Measurements from ENCODE around the gene KRTAP17-1. TPM values are rescaled to one million over a fixed set of nuclear protein-coding genes. Genes with fewer than 3 reads are reported as not detected.
A peak's percentile ranks its signal among the peaks of the same experiment; 100 is the strongest.

Gene KRTAP17-1
- total RNA-seq, 2 donors from 2014 or later = not detected

GRCh38 chr17:41326173-41327145, 10.9 kb upstream of the KRTAP17-1 start:
- Mint-ChIP-seq H3K27me3 (no peaks in the 10 kb centered on the region), H3K4me3 (peak overlapping the region; percentile 49), H3K36me3 (ENCODE audit: low read depth) (no peaks in the 10 kb centered on the region), H3K4me1 (peaks cover 28% of the 10 kb centered on the region), H3K27ac (peak overlapping the region; percentile 94)
- H3K9me3 ChIP-seq (ENCODE audit: control insufficient read depth, low read length, poor library complexity, severe bottlenecking) = no peaks in the 10 kb centered on the region
- DNase-seq (peak in 1 of 3 donors; percentile 37), ATAC-seq (peak; percentile 80)

GRCh38 chr17:41325611-41326010, 10.1 kb upstream of the KRTAP17-1 start:
- H3K9me3 ChIP-seq (ENCODE audit: control insufficient read depth, low read length, poor library complexity, severe bottlenecking) = no peaks in the 10 kb centered on the region
- Mint-ChIP-seq H3K4me3 (no peak overlapping the region), H3K27ac (peak overlapping the region; percentile 94), H3K4me1 (peaks cover 32% of the 10 kb centered on the region), H3K27me3 (no peaks in the 10 kb centered on the region), H3K36me3 (ENCODE audit: low read depth) (no peaks in the 10 kb centered on the region)
- ATAC-seq (no peak), DNase-seq (no peak)

GRCh38 chr17:41325126-41325525, 9.6 kb upstream of the KRTAP17-1 start:
- H3K36me3 Mint-ChIP-seq (ENCODE audit: low read depth) = no peaks in the 10 kb centered on the region
- peaks cover 32% of the 10 kb centered on the region for H3K4me1 Mint-ChIP-seq
- H3K27ac Mint-ChIP-seq = peak overlapping the region; percentile 94
- H3K27me3 Mint-ChIP-seq = no peaks in the 10 kb centered on the region
- H3K9me3 ChIP-seq (ENCODE audit: control insufficient read depth, low read length, poor library complexity, severe bottlenecking) = no peaks in the 10 kb centered on the region
- DNase-seq (no peak), ATAC-seq (no peak)
- no peak overlapping the region for H3K4me3 Mint-ChIP-seq

GRCh38 chr17:41324180-41325075, 8.9 kb upstream of the KRTAP17-1 start:
- H3K4me3 Mint-ChIP-seq = peak overlapping the region; percentile 19
- no peaks in the 10 kb centered on the region for H3K9me3 ChIP-seq (ENCODE audit: control insufficient read depth, low read length, poor library complexity, severe bottlenecking)
- H3K36me3 Mint-ChIP-seq (ENCODE audit: low read depth) = no peaks in the 10 kb centered on the region
- H3K4me1 Mint-ChIP-seq = peaks cover 32% of the 10 kb centered on the region
- no peaks in the 10 kb centered on the region for H3K27me3 Mint-ChIP-seq
- peak overlapping the region; percentile 94 for H3K27ac Mint-ChIP-seq
- no peak for DNase-seq
- peak; percentile 36 for ATAC-seq

GRCh38 chr17:41322903-41323895, 7.7 kb upstream of the KRTAP17-1 start:
- H3K27me3 Mint-ChIP-seq = no peaks in the 10 kb centered on the region
- no peak for DNase-seq
- H3K4me3 Mint-ChIP-seq = no peak overlapping the region
- H3K27ac Mint-ChIP-seq = peak overlapping the region; percentile 94
- H3K4me1 Mint-ChIP-seq = peaks cover 26% of the 10 kb centered on the region
- H3K36me3 Mint-ChIP-seq (ENCODE audit: low read depth) = no peaks in the 10 kb centered on the region
- H3K9me3 ChIP-seq (ENCODE audit: control insufficient read depth, low read length, poor library complexity, severe bottlenecking) = no peaks in the 10 kb centered on the region
- no peak for ATAC-seq

GRCh38 chr17:41322094-41322902, 6.8 kb upstream of the KRTAP17-1 start:
- Mint-ChIP-seq H3K27me3 (no peaks in the 10 kb centered on the region), H3K4me3 (no peak overlapping the region), H3K4me1 (peaks cover 25% of the 10 kb centered on the region), H3K36me3 (ENCODE audit: low read depth) (no peaks in the 10 kb centered on the region), H3K27ac (peak overlapping the region; percentile 88)
- H3K9me3 ChIP-seq (ENCODE audit: control insufficient read depth, low read length, poor library complexity, severe bottlenecking) = no peaks in the 10 kb centered on the region
- ATAC-seq = peak; percentile 70
- DNase-seq = no peak

GRCh38 chr17:41318231-41318630, 2.7 kb upstream of the KRTAP17-1 start:
- no peak for ATAC-seq
- no peaks in the 10 kb centered on the region for H3K9me3 ChIP-seq (ENCODE audit: control insufficient read depth, low read length, poor library complexity, severe bottlenecking)
- Mint-ChIP-seq H3K36me3 (ENCODE audit: low read depth) (no peaks in the 10 kb centered on the region), H3K27ac (no peak overlapping the region), H3K27me3 (peaks cover 8% of the 10 kb centered on the region), H3K4me1 (peaks cover 8% of the 10 kb centered on the region), H3K4me3 (no peak overlapping the region)
- DNase-seq = no peak

GRCh38 chr17:41315814-41316445, 420 bp upstream of the KRTAP17-1 start:
- no peaks in the 10 kb centered on the region for H3K9me3 ChIP-seq (ENCODE audit: control insufficient read depth, low read length, poor library complexity, severe bottlenecking)
- Mint-ChIP-seq H3K36me3 (ENCODE audit: low read depth) (no peaks in the 10 kb centered on the region), H3K4me3 (no peak overlapping the region), H3K4me1 (peaks cover 10% of the 10 kb centered on the region), H3K27me3 (peaks cover 8% of the 10 kb centered on the region), H3K27ac (no peak overlapping the region)
- DNase-seq (no peak), ATAC-seq (no peak)

- no peaks in the 10 kb centered on the region for H3K9me3 ChIP-seq (ENCODE audit: control insufficient read depth, low read length, poor library complexity, severe bottlenecking)
- H3K4me1 Mint-ChIP-seq = peaks cover 53% of the 10 kb centered on the region
- peak overlapping the region; percentile 97 for H3K27ac Mint-ChIP-seq
- H3K36me3 Mint-ChIP-seq (ENCODE audit: low read depth) = no peaks in the 10 kb centered on the region
- DNase-seq (no peak), ATAC-seq (no peak)
- no peak overlapping the region for H3K4me3 Mint-ChIP-seq
- peaks cover 8% of the 10 kb centered on the region for H3K27me3 Mint-ChIP-seq
These were observed 4.4 kb downstream of the KRTAP17-1 start for GRCh38 chr17:41311111-41311510.

- no peaks in the 10 kb centered on the region for H3K9me3 ChIP-seq (ENCODE audit: control insufficient read depth, low read length, poor library complexity, severe bottlenecking)
- Mint-ChIP-seq H3K27me3 (no peaks in the 10 kb centered on the region), H3K27ac (peak within 1 kb of the TSS; percentile 97), H3K4me1 (peaks cover 51% of the 10 kb centered on the region), H3K36me3 (ENCODE audit: low read depth) (no peaks in the 10 kb centered on the region), H3K4me3 (peak within 1 kb of the TSS; percentile 80)
- peak in 2 of 3 donors; percentile 31 to 44 for DNase-seq
- ATAC-seq = peak; percentile 48
These were observed 6.6 kb downstream of the KRTAP17-1 start, which contains the start of gene KRTAP16-1 for GRCh38 chr17:41308918-41309359. Gene KRTAP16-1 (minus strand): TSS chr17:41309309. CDS start chr17:41309253, 56 bp downstream.

GRCh38 chr17:41308251-41308917, 7.1 kb downstream of the KRTAP17-1 start:
- Mint-ChIP-seq H3K36me3 (ENCODE audit: low read depth) (no peaks in the 10 kb centered on the region), H3K27ac (peak overlapping the region; percentile 97), H3K4me1 (peaks cover 51% of the 10 kb centered on the region), H3K27me3 (no peaks in the 10 kb centered on the region), H3K4me3 (peak overlapping the region; percentile 80)
- DNase-seq = peak; percentile 54 to 76 (median 65)
- H3K9me3 ChIP-seq (ENCODE audit: control insufficient read depth, low read length, poor library complexity, severe bottlenecking) = no peaks in the 10 kb centered on the region
- peak; percentile 87 for ATAC-seq

All from T-helper 17 cell (primary cell).